ENCODE measurements around the gene SNX25.

DNA sequence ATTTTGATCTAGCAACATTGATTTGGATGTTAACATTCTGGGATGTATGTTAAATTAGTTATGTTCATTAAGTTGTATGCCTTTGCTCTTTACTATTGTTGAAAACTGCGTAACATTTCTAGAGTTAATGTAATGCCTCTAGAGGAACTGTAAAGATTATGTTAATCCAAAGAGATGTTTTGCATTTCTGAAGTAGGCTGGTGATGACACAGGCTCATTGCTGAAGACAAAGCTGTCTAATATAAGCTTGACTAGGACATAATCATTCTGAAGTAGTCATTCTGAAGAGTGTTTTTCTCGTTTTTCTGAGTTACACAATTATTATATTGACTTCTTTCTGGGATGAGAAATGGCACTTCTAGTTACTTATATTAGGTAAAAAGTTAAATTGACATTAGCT is 113.4 kb downstream of the SNX25 start:
- no peak for TF ChIP-seq POLR2A (IDR thresholded peaks at IDR 0.05)
- TF ChIP-seq, protein P1, sequence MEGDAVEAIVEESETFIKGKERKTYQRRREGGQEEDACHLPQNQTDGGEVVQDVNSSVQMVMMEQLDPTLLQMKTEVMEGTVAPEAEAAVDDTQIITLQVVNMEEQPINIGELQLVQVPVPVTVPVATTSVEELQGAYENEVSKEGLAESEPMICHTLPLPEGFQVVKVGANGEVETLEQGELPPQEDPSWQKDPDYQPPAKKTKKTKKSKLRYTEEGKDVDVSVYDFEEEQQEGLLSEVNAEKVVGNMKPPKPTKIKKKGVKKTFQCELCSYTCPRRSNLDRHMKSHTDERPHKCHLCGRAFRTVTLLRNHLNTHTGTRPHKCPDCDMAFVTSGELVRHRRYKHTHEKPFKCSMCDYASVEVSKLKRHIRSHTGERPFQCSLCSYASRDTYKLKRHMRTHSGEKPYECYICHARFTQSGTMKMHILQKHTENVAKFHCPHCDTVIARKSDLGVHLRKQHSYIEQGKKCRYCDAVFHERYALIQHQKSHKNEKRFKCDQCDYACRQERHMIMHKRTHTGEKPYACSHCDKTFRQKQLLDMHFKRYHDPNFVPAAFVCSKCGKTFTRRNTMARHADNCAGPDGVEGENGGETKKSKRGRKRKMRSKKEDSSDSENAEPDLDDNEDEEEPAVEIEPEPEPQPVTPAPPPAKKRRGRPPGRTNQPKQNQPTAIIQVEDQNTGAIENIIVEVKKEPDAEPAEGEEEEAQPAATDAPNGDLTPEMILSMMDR (IDR thresholded peaks at IDR 0.05) = no peak
